GM20000 (cell line): ENCODE data around the gene SLC6A6.
"Not testable (repeated sequence)": the region's sequence is repeated elsewhere in the genome, so short reads cannot be mapped to it uniquely, and the experiment has no call there.

Experiments
- DNase-seq: peaks from one replicate; pipeline ENCODE4 v3.0.0; 2012; ENCODE audit warnings: low spot score
- TF ChIP-seq, protein P1 (sequence below): IDR thresholded peaks from 2 replicates; pipeline ENCODE4 v1.5.1; 2012; ENCODE audit warnings: mild to moderate bottlenecking, control low read depth; ENCODE audit errors: extremely low read depth, missing control alignments

The SLC6A6 gene

DNA sequence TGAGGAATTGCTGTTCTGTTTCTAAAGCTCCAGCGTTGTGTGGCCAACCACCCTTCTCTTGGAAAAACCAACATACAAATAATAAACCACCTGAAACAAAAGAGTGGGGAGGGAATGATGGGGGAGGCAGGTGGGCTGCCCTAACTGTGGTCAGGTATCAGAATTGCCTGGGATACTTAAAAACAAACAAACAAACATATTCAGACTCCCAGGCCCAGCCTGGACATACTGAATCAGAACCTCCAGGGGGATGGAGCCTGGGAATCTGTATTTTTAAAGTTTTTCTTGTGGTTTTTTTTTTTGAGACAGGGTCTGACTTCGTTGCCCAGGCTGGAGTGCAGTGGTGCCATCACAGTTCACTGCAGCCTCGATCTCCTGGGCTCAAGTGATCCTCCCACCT, 4.4 kb downstream of the SLC6A6 start:
- TF ChIP-seq, protein P1, sequence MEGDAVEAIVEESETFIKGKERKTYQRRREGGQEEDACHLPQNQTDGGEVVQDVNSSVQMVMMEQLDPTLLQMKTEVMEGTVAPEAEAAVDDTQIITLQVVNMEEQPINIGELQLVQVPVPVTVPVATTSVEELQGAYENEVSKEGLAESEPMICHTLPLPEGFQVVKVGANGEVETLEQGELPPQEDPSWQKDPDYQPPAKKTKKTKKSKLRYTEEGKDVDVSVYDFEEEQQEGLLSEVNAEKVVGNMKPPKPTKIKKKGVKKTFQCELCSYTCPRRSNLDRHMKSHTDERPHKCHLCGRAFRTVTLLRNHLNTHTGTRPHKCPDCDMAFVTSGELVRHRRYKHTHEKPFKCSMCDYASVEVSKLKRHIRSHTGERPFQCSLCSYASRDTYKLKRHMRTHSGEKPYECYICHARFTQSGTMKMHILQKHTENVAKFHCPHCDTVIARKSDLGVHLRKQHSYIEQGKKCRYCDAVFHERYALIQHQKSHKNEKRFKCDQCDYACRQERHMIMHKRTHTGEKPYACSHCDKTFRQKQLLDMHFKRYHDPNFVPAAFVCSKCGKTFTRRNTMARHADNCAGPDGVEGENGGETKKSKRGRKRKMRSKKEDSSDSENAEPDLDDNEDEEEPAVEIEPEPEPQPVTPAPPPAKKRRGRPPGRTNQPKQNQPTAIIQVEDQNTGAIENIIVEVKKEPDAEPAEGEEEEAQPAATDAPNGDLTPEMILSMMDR, result no peak
- no peak for DNase-seq

DNA sequence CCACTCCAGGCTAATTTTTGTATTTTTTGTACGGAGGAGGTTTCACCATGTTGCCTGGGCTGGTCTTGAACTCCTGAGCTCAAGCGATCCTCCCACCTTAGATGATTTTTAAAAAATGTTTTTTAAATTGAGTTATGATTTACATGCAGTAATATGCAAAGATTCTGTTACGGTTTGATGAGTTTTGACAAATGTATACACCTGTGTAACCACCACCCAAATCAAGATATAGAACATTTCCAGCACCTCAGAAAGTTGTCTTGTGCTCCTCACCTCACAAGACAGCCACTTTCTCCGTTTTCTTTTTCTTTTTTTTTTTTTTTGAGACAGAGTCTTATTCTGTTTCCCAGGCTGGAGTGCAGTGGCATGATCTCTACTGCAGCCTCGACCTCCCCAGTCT, 4.8 kb downstream of the SLC6A6 start:
- DNase-seq, result no peak
- TF ChIP-seq, protein P1, result no peak

DNA sequence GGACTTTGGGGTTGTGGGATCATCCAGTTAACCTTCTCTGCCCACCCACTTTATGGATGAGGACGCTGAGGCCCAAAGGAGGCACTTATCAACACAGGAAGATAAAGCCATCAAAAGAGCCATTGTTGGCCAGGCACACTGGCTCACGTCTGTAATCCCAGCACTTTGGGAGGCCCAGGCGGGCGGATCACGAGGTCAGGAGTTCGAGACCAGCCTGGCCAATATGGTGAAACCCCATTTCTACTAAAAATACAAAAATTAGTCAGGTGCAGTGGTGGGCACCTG, 7.3 kb downstream of the SLC6A6 start:
- not testable (repeated sequence) for DNase-seq

DNA sequence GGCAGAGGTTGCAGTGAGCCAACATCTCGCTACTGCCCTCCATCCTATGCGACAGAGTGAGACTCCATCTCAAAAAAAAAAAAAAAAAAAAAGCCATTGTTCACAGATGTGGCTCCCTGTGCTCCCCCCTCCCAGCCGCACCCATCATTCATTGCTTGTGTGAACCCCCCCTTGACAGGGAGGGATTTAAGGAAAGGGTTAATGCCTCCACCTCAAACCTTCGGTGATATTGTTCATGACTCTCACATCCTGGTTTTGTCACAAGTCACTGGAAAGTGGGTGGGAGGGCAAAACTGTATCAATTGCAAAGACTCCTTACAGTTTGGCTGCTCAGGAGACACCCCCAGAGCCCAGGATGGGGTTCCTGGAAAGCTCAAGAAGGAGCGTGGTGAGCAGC, 7.7 kb downstream of the SLC6A6 start:
- DNase-seq, result no peak

DNA sequence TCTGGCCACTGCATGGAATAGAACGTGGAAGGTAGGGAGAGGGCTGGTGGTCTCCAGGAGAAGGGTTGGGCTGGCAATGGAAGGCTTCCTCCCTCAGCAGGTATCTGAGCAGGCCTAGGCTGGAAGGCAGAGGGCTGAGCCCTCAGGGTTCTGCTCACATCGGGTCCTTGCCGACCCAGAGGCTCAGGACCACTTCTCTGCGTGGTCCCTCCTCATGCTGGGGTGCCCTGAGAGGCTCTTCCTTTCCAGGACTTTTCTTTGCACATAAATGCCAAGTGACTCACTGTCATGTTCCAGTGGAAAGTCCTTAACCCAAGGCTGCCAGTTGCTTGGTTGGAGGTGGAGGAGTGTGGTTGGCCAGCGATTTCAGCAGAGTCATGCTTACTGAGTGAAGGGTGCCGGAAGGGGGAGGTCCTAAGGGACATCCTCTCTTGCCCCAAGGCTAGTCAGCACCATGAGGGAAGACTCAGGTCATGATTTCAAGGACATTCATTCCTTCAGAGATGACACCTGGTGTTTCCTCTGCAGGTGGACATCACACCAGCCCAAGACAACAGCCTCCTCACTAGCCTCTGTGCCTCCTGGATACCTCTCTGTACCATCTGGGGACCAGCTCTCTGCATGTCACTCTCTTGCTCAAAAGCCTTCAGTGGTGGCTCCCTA, 8.2 kb downstream of the SLC6A6 start:
- TF ChIP-seq, protein P1, result no peak
- no peak for DNase-seq

More for the DNA sequence above, 7.7 kb downstream of the SLC6A6 start:
- TF ChIP-seq, protein P1, result no peak

DNA sequence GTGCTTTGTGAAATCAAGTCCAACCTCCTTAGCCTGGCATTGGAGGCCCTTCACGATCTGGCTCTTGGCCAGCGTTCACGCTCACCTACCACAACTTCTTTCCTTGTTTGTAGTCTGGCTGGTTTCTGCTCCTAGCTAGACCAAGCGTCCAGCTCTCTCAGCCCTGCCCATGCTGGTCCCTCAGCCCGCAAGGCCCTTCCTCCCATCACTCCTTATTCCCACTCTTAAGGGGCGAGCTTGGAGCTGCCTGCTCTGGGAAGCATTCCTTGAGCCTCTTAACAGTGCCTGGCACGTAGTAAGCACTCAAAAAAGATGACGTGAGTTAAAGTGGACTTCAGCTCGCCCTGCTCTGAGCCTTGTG, 8.7 kb downstream of the SLC6A6 start:
- TF ChIP-seq, protein P1, result no peak
- DNase-seq, result no peak

DNA sequence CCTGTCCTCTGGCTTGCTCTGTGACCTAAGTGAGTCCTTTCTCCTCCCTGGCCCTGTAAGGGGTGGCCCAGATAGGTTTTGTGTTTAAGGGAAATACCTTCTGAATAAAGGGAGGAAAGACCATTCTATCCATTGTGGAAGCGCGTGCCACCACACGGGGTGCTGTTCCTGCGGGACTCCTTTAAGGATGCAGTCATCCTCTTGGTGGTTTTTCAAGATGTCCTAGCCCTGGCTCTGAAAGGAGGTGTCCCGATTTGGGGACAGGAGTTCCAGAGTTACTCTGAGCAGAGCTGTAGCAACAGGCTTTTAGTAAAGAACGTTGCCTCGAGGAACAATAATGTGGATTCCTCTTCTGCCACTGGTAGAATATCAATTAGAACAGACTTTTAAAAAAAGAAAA, 9.6 kb downstream of the SLC6A6 start:
- DNase-seq, result no peak
- TF ChIP-seq, protein P1, result no peak

DNA sequence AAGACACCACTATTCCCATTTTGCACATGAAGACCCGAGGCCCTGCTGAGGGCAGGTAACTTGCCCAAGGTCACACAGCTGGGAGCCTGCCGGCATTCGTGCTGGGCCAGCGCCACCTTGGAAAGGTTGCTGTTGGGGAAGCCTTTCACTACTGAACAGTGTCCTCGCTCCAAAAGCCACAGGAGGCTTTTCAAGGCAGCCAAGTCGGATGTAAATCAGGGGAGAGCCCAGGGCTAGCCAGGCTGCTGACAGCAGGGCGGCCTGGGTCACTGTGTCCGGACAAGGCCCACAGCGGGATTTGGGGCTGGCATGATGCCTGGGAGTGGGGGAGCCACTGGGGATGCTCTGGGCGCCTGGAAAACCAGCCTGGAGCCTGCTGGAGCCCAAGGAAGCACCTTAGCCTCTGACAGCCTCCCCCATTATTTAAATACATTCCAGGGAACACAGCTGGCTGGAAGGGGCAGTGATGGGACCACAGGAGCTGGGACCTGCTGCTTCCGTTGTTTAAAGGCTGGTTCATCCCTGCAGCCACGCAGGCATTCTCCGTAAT, 10.5 kb downstream of the SLC6A6 start:
- no peak for DNase-seq
- TF ChIP-seq, protein P1, result no peak
